K562 (cell line): ENCODE measurements around the gene PLEKHF1. TPM values are rescaled to one million over a fixed set of nuclear protein-coding genes. Genes with fewer than 3 reads are reported as not detected.

Source experiments
- ADNP ChIP-seq: fragments of 200-800 bp; sonication (Bioruptor generic); IDR thresholded peaks from 2 replicates; pipeline ENCODE4 v1.6.1; 2016; ENCODE audit warnings: missing genetic modification characterization, missing compliant biosample characterization
- AFF1 ChIP-seq, 2 experiments: fragments of 450-650 bp; IDR thresholded peaks; 2 replicates each; pipeline ENCODE4 v1.6.1; 2018; ENCODE audit warnings: mild to moderate bottlenecking in 2 of 2, low read depth in 1 of 2; ENCODE audit not compliant: partially characterized antibody in 2 of 2
- ARID4B ChIP-seq: sonication (generic); formaldehyde crosslinking; IDR thresholded peaks from 2 replicates; pipeline ENCODE4 v1.8.0; 2022; ENCODE audit warnings: mild to moderate bottlenecking, missing genetic modification reagents
- EHMT2 ChIP-seq: fragments of 450-650 bp; IDR thresholded peaks from 2 replicates; pipeline ENCODE4 v1.6.1; 2018; ENCODE audit warnings: antibody characterized with exemption
- FOXJ2 ChIP-seq: fragments of 200-800 bp; sonication (Bioruptor generic); IDR thresholded peaks from 2 replicates; pipeline ENCODE4 v1.6.1; 2016; ENCODE audit warnings: missing genetic modification characterization, missing compliant biosample characterization
- KDM1A ChIP-seq, 2 experiments: fragments of 450-650 bp; IDR thresholded peaks; 2 replicates each; pipeline ENCODE4 v1.6.1; 2016; ENCODE audit warnings: mild to moderate bottlenecking in 2 of 2
- MBD2 ChIP-seq: sonication (generic); IDR thresholded peaks from 2 replicates; pipeline ENCODE4 v1.6.1; 2016; ENCODE audit warnings: low read depth, borderline replicate concordance
- RAD21 ChIP-seq, 2 experiments: fragments of 250-450 bp in 1 of 2; fragments of 450-650 bp in 1 of 2; sonication (Bioruptor Pico) in 1 of 2; formaldehyde crosslinking in 1 of 2; IDR thresholded peaks in 1 of 2; conservative IDR thresholded peaks in 1 of 2; 2 replicates each; pipeline versions ENCODE4 v1.4.0 to v1.8.0; 2020 to 2022; ENCODE audit warnings: mild to moderate bottlenecking in 2 of 2, moderate library complexity in 1 of 2
- SFPQ ChIP-seq: fragments of 200-400 bp; formaldehyde crosslinking; IDR thresholded peaks from 2 replicates; pipeline ENCODE4 v1.6.1; 2017; ENCODE audit warnings: mild to moderate bottlenecking, low read depth, low read length, moderate library complexity
- SMAD4 ChIP-seq: fragments of 250-450 bp; sonication (Bioruptor Pico); conservative IDR thresholded peaks from 2 replicates; pipeline ENCODE4 v1.8.0; 2021; ENCODE audit warnings: inconsistent platforms, mild to moderate bottlenecking, moderate library complexity
- ZNF398 ChIP-seq: fragments of 250-450 bp; sonication (Bioruptor Pico); IDR thresholded peaks from 2 replicates; pipeline ENCODE4 v1.8.0; 2021; ENCODE audit warnings: moderate library complexity, mild to moderate bottlenecking, inconsistent platforms
- ZNF431 ChIP-seq: sonication (generic); formaldehyde crosslinking; IDR thresholded peaks from 2 replicates; pipeline ENCODE4 v1.8.0; 2022; ENCODE audit warnings: mild to moderate bottlenecking, missing genetic modification reagents
- ZNF76 ChIP-seq: fragments of 250-450 bp; sonication (Bioruptor Pico); IDR thresholded peaks from 2 replicates; pipeline ENCODE4 v1.4.0; 2020; ENCODE audit warnings: mild to moderate bottlenecking, moderate library complexity, borderline replicate concordance
- ZZZ3 ChIP-seq: fragments of 450-650 bp; IDR thresholded peaks from 2 replicates; pipeline ENCODE4 v1.6.1; 2016; ENCODE audit warnings: antibody characterized with exemption, mild to moderate bottlenecking, moderate library complexity
- polyA plus RNA-seq, 8 experiments: library from polyadenylated mRNA; depleted of rRNA in 4 of 8; stranded (reverse) in 5 of 8; unstranded in 3 of 8; fragments of >200 nt; fragmentation: Nextera tagmentation in 2 of 8; fragmentation: Illumina TruSeq in 1 of 8; extraction: Ambion mirVana in 2 of 8; extraction: Trizol in 1 of 8; gene quantifications; 2 replicates each; pipeline versions ENCODE4 v1.2.1 to v1.2.3, GENCODE V29; 2011 to 2014; ENCODE audit warnings: inconsistent platforms in 1 of 8, missing spikeins in 1 of 8
- total RNA-seq, 7 experiments: library from RNA; depleted of rRNA in 6 of 7; stranded (reverse); fragments of >200 nt in 6 of 7; fragmentation: Illumina TruSeq in 2 of 7; extraction: Trizol in 2 of 7; gene quantifications; 2 replicates each; pipeline versions ENCODE4 v1.2.1 to v1.2.3, GENCODE V29; 2011 to 2021; ENCODE audit warnings: low replicate concordance in 1 of 7

The PLEKHF1 gene
- total and polyA plus RNA-seq, 9 of the 15 experiments (the other 6 are each of a cell fraction or from before 2014, with no cell fraction given): 0.07 to 13.4 (median 3.9) TPM; not detected in 1

GRCh38 chr19:29662604-29663404 is 2.5 kb upstream of the PLEKHF1 start (continued):
- TF ChIP-seq SFPQ (no peak), ZNF431 (no peak), ZZZ3 (no peak), SMAD4 (peak; percentile 72; the same call in 1 of the 2 replicates), ZNF398 (CRISPR knock-in tag) (no peak), EHMT2 (no peak), RAD21 (CRISPR knock-in tag; conservative IDR thresholded peaks at IDR 0.05 in 1 of 2, IDR thresholded peaks at IDR 0.05 in 1 of 2) (no peak), MBD2 (no peak), KDM1A (IDR thresholded peaks at IDR 0.05) (no peak), FOXJ2 (no peak; the same call in 1 of the 2 replicates), AFF1 (IDR thresholded peaks at IDR 0.05; ENCODE audit: low read depth in 1 of 2, partially characterized antibody in 2 of 2) (peak in 1 of 2 experiments; percentile 44), ADNP (no peak), ARID4B (no peak), ZNF76 (CRISPR knock-in tag) (peak; percentile 42; the same call in 1 of the 2 replicates)
